HuH-7.5 (cell line): Measurements from ENCODE around the gene APRT.
A peak's percentile ranks its signal among the peaks of the same experiment; 100 is the strongest.
"Not testable (repeated sequence)": the region's sequence is repeated elsewhere in the genome, so short reads cannot be mapped to it uniquely, and the experiment has no call there.

Source experiments
- DNase-seq: peaks from one replicate; pipeline ENCODE4 v3.0.0; 2011; ENCODE audit warnings: low spot score

APRT gene

DNA sequence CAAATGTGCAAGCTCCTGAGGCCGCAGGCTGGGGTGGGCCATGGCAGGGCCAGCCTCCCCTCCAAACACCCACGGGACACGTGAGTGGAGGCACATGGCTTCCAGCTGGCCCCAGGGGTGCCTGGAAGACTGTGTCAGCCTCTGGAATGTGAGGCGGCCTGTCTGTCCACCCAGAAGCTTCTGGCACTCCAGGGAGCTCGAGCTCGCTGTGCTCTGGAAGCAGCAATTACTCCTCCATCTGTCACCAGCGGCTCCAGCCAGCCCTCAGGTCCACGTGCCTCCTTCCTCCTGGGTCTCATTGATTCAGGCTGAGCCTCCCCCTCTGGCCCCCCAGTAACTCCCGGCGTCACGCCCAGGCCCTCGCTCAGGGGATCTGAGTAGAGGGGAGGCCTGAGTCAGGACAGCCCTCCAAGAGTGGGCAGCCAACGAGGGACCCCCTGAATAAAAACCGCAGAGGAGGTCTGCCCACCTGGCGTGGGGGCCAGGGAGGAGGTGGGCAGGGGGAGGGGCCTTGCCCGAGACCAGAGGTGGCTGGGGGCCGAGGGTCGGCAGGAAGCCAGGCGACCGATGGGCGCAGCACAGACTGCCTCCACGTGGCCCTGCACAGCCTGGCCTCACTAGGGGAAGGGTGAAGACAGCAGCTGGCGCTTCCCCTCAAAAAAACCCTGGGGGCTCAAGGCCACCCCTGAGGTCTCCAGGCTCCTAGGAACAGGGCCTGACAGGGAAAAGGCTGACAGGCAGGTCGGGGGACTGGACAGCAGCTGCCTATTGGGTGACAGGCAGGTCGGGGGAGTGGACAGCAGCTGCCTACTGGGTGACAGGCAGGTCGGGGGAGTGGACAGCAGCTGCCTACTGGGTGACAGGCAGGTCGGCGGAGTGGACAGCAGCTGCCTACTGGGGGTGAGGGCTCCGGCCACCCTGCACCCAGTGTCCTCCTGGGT lies 38.6 kb downstream of the APRT start:
- no peak for DNase-seq

DNA sequence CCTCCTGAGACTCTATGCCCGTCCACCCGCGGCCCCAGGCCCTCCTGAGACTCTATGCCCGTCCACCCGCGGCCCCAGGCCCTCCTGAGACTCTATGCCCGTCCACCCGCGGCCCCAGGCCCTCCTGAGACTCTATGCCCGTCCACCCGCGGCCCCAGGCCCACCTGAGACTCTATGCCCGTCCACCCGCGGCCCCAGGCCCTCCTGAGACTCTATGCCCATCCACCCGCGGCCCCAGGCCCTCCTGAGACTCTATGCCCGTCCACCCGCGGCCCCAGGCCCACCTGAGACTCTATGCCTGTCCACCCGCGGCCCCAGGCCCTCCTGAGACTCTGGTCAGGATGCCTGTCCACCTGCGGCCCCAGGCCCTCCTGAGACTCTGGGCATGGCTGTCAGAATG lies 39.9 kb downstream of the APRT start:
- not testable (repeated sequence) for DNase-seq

DNA sequence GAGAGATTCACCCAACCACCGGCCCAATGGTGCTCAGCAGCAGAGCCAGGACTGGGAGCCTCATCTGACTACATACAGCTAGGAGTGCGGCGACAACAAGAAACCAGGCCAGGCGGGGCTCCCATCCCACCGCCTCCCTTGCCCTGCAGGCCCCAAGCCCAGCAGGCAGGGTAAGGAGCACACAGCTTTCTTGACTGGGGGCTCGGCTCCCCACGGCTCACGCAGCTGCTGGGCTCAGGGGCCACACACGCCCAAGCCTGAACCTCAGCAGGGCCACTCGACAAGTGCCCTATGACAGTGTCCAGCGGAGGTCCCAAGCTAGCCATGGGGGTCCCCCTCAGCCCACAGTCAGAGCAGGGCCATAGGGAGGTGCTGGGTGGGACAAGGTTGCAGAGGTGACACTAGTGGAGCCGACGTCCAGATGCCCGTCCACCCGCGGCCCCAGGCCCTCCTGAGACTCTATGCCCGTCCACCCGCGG lies 40.4 kb downstream of the APRT start:
- DNase-seq, result no peak

DNA sequence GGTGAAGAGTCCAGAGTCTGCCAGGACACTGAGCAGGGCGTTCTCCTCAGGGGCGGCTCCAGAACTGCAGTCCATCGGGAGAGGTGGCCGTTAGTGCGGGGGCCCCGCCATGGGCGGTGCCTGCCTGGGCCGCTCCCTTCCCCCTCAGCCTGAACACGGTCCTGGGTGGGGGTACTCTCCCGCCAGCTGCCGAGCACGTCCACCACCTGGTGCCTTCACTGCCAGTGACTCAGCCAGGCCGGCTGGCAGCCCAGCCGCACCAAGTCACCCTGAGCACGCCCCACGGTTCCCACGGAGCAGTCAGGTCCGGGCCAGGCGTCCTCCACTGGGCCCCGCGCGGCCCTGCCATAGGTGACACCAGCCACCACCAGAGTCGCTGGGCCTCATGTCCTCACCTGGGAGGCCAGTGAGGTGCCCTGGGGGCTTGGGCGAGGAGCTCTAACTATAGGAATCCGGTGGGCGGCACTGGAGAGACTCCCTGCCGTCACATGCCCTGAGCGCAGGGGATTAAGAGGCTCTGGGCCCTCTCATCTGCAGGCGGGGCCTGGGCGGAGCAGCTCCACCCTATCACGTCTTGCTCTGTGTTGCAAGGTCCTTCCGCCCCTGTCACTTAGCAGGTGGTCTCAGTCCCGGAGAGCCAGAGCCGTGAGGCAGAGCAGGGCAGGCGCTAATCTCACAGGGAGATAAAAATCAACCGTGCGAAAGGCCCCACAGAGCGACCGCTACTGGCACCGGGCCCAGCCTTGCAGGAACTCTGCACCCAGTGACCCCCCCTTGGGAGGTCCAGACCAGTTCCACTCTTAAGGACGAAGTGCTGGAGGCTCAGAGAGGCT lies 41.1 kb downstream of the APRT start:
- no peak for DNase-seq

DNA sequence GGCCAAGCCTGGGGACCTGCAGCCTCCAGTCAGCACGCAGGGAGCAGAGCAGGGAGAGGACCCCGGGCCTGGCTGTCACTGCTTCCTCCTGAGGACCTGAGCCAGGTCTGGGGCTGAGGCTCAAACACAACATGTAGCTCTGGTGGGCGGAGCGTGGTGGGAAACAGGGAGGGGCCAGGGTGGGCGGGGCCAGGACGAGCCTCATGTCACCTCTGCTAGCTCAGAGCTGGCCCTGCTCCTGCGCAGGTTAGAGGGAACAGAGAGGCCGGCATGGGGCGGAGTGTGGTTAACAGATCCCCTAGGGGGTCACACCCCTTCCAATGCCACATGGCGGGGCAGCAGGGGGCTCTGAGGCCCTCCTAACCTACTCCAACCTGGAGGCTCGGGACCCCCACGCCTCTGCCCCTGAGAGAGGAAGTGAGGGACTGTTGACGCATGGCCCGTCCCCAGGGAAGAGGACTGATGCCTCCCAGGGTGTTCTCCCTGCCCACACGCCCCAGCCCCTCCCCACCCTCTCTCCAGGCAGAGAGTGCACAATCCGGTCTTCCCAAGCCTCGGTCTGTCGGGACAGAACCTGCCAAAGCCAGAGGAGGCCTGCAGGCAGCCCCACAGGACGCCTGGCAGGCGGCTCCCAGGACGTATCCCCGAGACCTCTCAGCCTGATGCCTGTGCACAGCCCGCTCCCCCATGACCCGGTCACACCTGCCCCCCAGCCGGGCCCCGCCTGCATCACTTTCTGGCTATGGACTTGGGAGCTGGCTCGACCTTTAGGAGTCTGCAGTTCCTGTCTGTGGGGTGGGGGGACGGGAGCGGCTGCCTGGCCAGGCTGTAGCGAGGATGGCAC lies 41.9 kb downstream of the APRT start:
- DNase-seq, result peak; percentile 86

DNA sequence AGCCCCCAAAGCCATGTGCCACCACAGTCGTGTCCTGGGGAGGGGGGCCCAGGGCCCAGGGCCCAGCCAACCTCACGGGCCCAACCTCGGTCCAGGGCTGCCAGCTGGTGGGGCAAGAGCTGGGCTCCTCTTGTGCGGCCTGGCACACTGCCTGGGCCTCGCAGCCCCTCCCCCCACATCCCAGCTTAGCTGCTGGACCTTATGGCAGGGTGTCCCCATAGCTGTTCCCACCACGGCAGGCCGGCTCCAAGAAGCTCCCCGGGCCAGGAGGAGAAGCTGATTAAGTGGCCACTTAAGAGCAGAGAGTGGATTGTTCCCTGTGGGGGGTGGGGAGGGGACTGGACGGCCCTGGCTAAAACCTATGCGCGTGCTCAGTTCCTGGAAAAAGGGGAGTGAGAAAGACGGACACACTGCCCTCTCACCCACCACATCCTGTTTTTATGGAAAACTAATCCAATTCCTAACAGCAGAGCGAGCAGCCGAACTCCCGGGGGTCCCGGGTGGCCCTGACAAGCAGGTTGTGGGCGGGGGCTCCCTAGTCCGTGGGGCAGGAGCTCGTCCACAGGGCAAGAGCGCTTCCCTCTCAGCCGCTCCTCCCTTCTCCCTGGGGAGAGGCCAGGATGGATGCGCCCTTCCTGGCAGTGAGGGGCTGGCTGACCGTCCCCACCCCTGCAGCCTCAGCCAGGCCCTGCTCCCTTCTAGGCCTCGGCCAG lies 43.5 kb downstream of the APRT start:
- DNase-seq, result no peak

DNA sequence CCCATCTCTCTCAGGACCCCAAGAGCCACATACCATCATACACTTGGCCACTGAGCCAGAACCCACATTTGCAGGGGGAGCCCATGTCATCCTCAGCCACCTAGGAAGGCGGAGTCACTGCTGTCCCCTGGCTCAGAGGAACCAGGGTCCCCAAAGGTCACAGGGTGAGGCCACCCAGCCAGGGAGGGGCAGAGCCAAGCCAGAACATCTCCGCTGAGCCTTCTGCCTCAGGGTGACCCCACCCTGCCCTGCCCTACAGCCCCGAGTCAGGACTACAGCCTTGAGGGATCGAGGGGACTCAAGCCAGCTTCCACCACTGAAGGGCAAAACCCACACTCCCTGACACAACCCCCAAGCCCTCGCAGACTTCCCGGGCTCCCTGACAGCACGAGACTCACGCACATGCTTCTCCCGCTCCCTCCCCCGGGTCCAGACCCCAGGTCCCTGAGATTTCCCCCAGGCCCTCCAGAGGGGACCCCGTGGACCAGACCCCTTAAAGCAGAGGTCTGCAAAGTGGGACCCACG lies 44.1 kb downstream of the APRT start:
- no peak for DNase-seq

DNA sequence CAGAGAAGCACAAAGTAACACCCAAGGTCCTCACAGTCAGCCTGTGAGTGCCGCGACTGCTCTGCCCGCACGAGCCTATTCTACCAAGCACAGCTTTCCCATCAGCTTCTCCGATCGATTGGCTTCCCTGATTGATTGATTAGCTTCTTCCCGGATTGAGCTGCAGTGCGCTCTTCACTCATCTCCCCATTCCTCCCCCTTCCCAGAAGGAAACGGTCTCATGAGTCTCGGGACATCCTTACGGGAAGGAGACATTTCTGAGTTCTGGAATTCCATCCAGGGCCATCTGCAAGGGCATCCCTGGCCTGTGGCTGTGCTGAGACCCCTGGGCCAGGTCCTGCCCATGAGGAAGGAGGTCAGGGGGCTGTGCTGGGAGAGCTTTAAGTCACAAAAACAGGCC lies 44.8 kb downstream of the APRT start:
- no peak for DNase-seq

DNA sequence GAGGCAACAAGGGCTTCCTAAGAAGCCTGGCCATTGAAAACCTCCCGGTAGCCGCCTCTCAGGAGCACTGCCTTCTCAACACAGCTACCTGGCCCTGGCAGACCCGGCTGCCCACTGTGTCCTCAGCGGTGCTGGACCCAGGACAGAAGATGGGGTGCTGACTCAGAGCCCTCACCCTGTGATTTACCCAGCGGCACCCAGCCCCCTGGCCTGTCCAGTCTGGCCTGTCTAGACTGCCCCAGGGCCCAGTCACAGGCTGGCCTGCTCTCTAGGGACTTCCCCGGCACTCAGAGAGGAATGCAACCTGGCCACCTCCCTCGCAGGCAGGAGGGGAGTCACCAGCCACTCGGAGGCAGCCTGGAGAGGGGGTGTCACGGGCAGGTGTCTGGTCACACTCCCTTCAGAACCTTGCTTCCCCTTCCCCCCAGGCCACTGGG lies 46.8 kb downstream of the APRT start:
- peak; percentile 96 for DNase-seq

DNA sequence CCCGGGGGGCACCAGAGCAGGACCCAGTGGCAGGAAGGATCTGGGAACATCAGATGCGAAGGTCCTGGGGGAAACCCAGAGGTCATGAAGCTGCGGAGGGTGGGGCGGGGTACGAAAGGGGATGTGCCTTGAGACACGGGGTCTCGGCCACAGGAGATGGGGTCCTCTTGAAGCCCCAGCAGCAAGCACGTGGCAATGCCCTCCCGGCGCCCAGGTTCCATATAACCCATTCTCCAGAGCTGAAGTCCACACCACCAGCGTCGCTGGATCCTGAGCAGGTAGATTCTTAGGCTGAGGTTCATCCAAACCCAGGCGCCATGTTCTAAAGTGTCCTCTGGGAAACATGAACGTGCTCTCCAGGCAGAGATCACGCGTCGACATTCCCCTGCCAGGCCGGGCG lies 47.6 kb downstream of the APRT start:
- DNase-seq, result no peak

DNA sequence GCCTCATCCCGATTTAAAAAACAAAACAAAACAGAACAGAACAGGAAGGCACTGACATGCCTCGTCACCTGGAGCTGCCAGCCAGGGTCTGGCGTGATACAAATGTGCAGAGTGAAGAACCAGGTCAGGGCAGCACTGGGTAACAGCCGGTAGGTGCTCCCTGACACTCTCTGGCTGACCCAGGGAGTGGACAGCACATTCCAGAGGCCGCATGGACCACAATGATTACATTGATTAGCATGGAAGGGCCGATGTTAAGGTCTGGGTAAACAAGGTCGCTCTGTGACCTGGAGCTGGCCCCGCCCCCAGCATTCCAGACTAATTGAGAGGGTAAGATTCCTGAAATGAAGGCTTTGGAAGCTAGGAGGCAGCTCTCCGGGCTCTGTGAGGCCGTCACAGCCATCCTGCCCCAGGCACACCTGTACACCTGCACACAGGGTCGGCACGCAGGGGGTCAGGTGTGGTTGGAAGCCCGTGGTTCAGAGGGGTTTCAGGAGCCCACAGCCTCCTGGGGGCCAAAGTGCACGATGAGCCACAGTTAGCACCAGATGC lies 48.1 kb downstream of the APRT start:
- DNase-seq, result peak; percentile 99

DNA sequence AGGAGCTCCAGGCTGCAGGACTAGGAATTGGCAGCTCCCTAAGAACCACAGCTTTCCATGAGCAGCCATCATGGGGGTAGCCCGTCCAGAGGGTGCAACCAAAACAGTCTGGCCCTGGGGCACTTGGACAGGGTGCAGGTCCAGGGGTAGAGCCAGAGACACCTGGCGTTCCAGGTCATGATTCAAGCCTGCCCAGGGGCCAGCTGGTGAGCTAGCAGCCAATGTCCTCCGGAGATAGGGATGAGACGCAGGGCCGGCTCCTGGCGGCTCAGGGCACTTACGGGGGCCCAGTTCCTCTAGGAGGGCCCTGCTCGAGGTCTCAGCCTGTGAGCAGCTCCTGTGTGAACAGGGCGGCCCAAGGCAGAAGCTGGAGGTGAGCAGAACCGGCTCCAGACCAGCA lies 48.8 kb downstream of the APRT start:
- DNase-seq, result no peak

DNA sequence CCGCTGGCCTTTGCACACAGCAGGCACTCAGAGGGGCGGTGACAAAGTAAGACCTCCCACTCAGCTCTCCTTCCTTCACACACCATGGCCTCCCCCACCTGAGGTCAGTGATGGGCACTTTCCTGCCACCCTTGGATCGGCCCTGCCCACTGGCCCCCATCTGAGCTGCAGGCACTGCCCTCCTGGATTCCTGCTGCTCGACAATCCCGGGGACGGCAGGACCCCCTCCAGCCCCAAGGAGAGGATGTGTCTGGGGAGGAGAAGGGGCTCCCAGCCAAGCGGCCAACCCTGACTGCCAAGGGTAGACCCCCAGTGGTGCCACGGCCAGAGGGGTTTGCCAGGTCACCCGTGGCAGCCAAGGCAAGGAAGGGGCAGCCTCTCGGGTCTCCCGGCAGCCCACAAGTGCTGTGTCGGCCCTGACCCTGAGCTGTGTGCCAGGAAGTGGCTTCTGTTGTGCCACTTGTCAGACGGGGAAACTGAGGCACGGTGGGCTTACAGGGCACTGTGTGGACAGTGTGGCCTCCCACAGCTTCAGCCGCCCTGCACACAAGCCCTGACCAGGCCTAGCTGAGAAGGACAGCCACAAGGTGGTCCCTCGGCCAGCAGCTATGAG lies 49.4 kb downstream of the APRT start:
- no peak for DNase-seq

DNA sequence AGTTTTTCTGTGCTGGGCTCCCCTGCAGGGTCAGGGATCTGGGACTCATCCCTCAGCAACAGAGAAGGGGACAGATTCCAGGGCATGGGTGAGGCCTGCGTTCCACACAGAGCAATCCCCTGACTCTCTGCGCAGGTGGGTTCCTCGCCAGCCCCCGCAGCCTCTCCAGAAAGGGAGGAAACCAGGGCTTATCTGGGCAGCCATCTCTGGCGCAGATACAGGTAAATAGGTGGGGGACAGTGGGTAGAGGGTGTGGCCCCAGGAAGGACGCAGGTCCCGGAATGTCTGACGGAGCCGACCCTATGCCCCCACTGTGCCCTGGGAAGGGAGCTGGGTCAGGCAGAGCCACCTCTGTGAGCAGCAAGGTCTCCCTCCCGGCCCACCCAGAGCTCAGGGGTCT lies 49.9 kb downstream of the APRT start:
- DNase-seq, result no peak

DNA sequence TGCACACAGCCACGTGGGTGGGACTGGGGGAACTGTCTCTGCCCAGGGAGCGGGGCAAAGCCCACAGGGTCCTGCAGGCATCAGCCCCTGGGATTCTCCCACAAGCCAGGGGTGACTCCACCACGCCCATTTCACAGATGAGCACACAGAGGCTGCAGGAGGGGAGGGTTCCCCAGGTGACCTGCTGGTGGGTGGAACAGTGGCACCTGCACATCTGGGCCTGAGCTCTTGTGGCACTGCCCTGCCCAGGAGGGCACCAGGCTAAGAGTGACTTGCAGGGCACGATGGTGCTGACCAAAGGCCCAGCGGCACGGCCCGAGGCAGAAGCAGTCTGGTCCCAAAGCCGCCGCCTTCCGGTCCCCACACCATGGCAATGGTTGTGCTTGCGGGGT lies 50.6 kb downstream of the APRT start:
- DNase-seq, result no peak

DNA sequence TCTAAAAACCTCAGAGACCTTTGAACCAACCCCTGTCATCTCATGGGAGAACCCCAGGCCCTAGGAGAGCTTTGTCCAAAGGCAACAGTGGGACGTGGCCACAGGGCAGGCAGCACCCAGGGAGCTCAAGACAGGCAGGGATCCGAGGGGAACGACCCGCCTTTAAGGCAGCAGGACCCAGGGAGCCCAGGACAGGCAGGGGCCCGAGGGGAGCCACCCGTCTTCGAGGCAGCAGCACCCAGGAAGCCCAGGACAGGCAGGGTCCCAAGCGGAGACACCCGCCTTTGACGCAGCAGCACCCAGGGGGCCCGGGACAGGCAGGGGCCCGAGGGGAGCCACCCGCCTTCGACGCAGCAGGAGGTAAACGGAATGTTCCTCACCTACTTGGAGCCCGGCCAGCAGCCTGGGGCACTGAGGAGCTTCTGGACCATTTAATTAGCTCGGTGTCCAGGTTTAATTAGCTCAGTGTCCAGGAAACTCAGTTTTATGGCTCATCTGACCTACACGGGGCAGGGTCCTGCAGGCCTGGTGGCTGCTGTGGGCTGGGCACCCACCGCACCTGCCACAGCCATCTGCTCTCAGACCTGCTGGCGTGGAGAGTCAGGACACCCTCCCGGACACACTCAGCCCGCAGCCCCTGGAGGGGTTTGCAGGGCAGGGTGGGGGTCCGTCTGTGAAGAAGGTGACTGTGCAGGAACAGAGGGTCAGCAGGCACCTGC lies 51.1 kb downstream of the APRT start:
- DNase-seq, result no peak

DNA sequence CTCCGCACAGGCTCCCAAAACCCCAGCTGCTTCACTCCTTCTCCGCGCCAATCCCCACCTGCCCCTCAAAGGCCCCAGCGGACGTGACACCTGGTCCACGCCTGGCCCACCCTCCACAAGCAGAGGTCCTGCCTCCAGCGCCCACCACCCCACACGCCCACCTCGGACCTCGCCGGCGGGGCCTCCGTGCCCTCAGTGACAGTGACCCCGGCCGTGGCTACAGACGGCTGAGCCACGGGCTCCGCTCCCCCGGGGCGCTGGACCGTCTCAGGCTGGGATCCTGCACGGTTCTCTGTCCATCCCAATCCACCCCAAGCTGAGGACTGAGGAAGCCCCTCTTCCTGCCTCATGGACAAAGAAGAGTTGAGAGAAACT lies 51.8 kb downstream of the APRT start:
- DNase-seq, result no peak
